Measurements from ENCODE around the gene ADAMTS8.
"Not testable (repeated sequence)": the region's sequence is repeated elsewhere in the genome, so short reads cannot be mapped to it uniquely, and the experiment has no call there.

ADAMTS8 gene

DNA sequence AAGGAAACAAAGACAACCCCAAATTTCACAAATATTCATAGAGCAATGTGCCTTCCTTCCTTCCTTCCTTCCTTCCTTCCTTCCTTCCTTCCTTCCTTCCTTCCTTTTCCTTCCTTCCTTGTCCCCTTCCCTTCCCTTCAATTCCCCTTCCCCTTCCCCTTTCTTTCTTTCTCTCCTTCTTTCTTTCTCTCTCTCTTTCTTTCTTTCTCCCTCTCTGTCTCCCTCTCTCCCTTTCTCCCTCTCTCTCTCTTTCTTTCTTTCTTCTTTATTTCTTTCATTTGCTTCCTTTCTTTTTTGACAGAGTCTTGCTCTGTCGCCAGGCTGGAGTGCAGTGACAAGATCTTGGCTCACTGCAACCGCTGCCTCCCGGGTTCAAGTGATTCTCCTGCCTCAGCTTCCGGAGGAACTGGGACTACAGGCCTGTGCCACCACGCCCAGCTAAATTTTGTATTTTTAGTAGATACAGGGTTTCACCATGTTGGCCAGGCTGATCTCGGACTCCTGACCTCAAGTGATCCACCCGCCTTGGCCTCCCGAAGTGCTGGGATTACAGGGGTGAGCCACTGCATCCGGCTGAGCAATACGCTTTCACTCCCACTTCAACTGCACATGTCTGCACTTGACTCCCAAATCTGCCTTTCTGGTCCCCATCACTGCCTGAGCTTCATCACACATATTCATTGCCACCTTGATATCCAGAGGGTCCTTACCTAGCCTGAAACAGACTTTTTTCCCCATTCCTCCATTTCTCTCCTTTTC is 10.2 kb upstream of the ADAMTS8 start:
- not testable (repeated sequence) for DNase-seq

DNA sequence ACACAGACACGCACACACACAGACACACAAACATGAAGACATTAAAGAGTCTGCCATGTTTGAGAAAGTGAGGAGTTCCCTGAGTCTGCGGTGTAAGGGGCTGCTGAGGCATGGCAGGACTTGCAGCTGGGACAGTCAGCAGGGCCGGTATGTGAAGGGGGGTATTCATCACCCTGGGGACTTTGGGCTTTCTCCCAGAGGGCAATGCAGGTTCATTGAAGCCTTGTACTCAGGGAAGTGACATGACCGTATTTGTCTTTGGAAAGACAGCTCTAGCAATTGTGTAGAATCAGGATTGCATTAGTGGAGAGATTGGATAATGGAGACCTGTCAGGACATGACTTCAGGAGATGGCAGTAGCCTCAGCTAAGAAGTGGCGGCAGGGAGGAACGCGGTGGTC is 9.4 kb upstream of the ADAMTS8 start:
- DNase-seq: no peak

DNA sequence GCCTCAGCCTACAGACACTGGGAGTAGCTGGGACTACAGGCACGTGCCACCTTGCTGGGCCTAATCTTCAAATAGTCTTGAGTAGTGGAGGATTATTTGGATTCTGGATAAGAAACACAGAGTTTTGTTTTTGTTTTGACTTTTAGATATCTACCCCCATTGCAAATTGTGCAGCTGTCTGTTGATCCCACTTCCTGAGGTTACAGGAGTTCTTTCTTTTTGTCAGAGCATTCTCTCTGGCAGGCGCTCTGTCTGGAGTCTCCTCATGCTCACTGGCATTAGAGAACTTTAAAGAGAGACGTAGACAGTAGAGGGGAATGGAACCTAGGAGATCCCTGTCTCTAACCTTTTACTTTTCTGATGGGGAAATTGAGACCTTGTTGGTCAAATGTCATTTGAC is 7.8 kb upstream of the ADAMTS8 start:
- DNase-seq: no peak

DNA sequence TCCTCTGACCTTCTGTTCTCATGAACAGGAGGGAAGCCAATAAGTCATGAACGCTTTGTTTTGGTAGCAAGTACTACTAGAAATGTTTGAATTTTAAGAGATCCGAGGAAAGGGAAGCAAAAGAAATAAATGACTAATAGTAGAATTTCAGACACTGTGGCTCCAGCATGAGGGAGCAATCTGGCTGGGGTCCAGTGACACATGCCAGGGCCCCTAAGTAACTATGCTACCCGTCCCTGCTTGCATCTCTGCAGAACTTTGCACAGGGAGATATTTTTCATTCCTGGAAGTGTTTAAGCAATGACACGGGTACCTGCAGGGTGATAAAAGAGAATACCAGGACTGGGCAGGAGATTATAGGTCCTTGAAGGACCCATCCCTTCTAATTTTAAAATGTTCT is 7.3 kb upstream of the ADAMTS8 start:
- DNase-seq: no peak

DNA sequence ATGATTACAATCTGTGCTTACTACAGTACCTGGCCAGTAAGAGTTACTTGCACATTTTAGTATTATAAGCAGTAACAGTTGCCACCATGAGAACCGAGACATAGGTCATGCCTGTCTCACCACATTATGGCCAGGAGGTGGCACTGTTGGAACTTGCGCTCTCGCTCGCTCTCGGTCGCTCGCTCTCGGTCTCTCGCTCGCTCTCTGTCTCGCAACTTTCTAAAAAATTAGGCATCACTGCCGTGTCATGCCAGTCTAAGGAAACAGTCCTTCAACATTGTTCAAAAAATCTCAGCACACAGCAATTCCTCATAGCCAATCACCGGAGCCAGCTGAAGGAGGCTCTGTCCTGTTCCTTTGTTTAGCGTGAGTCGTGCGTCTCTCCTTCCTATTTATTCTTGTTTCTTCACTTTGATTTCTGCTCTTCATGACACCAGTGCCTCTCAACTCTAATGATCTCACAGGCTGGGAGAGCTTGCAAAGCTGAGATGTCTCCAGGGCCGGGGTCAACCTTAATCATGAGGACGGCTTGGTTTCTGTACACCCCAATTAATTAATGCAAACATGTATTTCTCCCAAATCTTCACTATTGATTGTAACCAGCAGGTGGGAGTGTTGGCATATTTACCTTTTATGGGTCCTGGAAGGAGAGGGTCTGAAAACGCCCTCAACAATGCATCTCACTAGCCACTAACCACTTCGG is 6.3 kb upstream of the ADAMTS8 start:
- peak; percentile 68 for DNase-seq

DNA sequence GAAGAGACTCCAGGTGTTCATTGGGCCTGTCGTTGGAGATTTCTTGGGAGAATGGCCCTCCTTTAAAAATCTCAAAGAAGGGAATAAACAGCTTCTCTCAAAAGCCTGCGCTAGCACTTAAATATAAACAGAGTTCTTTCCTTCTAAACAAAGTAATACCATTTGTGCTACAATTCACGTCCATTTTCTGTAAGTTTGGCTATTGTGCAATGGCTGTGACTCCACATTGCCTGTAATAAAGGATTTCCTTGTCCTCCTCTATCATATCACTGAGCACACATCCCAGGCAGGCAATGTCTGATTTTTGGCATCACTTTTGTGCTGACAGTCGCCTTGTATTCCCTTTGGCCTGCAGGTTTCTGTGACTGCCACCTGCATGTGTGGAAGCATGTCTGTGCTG is 4.9 kb upstream of the ADAMTS8 start:
- DNase-seq: no peak

DNA sequence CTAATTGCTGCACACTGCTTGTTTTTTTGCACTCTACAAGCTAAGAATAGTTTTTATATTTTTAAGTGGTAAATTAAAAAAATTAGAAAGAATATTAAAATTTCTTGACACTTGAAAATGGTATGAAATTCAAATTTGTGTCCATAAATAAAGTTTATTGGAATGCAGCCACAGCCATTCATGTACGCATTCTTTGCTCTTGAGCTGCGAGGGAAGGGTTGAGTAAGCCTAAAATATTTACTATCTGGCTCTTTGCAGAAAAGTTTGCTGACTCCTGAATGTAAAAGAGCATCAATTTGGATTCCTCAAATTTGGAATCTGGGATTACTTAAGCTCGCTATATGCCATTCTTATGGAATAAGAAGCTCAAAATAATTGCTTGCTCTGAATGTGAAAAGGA is 3.4 kb upstream of the ADAMTS8 start:
- no peak for DNase-seq

DNA sequence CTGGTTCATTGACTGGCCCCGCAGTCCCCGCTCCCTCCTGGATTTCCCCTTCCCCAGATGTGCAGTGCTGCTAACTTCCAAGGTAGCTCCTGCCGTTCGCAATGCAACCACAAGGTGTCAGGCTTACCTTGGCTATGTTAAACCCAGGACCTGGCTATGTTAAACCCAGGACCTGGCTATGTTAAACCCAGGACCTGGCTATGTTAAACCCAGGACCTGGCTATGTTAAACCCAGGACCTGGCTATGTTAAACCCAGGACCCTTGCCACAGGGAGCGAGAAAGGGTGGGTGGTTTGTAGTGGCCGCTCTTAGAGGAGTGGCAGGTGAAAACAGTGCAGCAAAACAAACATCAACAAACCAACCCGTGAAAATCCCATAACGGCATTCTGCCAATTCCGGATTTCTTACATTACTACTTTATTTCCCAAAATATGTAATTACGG is 2.9 kb upstream of the ADAMTS8 start:
- DNase-seq: peak; percentile 65

DNA sequence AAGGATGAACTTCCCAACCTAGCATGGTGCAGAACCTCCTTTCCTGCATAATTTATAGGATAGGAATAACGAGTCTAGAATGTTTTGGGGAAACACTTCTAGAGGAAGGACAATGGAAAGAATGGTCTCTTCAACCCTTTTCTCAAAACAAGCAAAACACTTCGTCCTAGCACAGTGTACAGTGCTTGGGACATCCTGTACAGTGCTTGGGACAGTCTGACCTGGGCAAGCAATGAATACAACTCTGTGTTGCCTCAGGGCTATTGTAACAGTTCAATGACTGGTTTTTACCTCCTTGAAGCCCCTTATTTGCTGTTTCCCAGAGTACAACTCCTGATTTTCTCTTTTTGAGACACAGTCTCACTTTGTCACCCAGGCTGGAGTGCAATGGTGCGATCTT is 1.6 kb upstream of the ADAMTS8 start:
- DNase-seq: no peak

DNA sequence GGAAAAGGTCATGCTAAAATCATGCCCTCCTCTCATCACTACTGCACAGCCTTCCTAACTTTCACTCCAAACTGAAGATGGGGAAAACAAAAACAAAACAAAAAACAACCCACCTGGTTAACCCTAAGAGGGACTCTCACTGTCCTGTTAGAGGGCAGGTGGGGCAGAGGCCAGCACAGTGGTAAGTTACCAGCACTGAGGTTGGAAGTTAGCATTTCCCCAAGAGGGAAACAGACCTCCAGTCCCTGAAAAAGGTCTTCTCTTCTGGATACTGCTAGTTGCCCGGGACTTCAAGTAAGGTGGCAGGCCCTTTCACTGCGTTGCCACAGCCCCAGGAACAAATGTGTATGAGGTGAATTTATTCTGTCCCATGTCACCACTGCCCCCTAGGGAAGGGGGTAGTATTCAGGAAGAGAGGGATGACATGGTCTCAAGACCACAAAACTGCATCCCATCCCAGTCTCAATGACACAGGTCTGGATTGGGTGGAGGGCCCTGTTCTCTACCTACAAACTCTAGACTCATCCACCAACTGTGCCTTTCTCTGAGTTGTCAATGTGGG is 792 bp upstream of the ADAMTS8 start:
- no peak for DNase-seq

DNA sequence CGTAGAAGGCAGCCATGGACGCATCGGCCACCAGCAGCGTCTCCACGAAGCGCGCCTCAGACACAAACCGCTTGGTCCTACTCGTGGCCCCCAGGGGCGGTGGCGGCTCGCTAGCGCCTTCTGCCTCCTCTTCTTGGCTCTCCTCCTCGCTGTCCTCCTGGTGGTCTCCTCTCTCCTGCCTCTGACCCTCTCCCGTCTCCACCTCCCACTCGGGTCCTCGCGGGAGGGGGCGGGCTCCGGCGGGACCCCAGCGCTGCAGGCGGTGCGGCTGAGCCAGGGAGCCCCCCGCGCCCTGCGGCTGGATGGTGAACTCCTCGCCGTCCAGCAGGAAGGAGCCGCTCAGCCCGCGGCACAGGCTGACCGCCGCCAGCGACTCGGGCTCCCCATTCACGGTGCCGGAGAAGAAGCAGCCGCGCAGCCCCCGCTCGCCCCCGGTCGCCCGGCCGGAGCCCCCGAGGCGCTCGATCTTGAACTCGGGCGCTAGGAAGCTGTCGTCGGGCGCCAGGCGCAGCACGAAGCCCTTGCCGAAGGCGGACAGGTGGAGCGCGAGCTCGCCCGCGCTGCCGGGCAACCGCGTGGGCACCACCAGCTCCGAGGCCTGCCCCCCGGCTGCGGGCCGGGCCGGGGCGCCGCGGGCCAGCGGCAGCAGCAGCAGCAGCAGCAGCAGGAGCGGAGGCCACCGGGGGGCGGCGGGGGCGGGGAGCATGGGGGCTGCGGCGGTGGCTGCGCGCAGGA is 661 bp downstream of the ADAMTS8 start:
- DNase-seq: no peak

DNA sequence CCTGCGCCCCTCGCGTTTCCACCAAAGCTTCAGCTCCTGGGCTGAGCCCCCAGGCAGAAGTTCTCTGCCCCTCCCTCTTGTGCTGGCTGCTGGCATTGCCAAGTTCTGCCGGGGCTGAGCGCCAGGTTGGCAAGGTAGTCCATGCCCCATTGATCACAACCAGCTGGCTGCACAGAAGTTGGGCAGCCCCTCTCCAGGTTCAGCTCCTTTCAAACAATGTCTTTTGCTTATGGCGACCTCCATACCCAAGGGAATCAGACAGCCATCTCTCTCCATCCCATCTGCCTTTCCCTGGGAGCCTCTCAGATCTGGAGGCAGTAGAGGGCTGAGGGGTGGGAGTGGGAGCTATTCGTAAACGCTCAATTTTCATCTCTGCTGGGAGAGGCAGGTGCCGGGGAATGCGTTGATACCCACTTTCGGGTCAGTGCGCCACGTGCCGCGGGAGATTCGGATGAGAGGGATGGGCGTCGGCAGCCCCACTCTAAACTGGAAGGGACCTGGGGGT is 1.5 kb downstream of the ADAMTS8 start:
- DNase-seq: no peak

DNA sequence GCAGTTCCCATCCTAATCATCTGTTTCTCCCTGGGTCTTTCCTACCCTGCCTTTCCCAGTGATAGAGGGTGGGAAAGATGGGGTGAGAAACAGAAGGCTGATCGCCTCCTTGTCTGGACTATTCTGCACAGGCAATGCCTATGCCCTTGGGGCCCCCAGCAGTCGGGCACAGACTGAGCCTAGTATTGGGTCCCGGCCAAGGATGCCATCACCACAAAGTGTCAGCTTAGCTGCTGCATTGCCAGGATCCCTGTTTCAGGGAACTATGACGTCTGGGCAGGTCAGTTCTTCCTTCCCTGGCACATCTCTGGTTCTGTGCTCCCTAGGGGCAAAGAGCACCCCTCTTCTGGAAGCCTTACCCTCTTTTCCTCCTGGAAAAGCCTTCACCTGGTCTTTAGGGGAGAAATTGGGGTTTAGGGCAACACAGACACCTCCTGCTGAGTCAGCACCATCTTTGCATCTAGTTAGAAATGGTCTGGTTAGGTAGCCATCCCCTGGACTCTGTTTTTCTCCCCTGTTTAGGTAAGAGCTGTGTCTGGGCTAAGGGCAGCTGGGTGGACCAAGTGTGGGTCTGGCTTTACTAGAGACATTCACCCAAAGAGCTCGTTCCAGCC is 2.1 kb downstream of the ADAMTS8 start:
- DNase-seq: no peak

DNA sequence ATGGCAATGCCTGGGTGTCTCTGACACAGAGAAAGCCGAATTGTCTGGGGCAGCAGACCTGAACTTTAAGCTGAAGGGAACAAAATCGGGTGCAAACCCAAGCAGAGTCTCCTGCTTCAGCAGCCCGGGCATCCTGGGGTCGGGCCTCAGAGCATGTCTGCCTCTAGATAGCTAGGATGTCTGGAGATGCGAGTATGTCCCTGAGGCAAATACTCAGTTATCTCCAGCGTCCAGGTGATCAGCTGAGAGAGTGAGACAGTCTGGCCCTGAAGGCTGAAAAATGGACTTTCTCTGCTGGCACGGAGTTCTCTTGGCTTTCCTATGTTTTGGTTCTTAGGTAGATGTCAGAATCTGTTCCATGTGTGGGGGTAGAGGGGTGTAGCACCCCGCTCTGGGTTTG is 3.3 kb downstream of the ADAMTS8 start:
- no peak for DNase-seq

DNA sequence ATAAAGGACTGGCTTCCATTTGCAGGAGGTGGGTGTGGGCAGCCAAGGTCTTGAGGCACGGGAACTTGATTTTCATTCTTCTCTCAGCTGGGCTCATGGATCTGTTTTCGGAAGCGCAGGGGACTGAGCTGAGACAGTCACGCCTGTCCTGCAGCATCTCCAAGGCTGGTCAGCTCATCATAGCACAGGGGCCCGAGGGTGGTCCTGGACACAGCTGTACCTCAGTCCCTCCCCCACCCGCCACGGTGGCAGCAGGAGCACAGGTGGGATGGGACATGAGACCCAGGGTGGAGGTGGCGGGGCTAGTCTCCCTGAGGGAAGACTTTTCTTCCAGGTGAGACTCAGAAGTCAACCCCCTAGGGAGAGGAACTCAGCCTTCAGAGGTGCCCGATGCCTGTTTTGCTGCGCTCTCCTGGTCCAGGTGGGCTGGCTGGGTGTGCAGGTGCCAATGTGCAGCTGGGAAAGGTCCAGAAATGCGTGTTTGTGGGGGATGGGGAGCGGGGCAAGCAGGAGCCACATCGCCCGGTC is 3.7 kb downstream of the ADAMTS8 start:
- no peak for DNase-seq

DNA sequence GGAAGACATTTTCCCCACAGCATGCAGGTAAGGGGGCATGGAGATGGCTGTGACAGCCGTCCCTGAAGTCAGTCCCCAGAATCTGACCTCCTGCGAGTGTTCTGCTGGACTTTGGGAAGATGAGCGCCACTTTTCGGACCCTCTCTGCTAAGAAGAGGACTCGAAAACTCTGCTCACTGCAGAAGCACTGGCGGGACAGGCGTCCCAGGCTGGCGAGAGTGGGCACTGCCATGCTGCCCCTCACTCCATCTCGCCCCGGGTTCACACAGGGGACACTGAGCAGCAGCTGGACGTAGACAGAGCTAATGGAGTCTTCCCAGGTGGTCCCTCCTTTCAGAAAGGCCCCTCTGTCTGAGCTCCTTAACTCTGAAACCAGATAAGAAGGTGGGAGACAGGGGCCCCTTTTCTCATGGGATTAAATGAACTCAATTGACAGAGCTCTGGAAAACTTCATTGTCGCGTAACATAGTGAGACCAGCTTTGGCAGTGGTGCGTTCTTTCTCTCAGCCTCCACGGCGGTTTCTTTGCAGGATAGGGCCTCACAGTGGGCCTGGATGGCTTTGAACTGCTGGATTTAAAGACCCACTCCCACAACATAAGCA is 4.8 kb downstream of the ADAMTS8 start:
- no peak for DNase-seq

DNA sequence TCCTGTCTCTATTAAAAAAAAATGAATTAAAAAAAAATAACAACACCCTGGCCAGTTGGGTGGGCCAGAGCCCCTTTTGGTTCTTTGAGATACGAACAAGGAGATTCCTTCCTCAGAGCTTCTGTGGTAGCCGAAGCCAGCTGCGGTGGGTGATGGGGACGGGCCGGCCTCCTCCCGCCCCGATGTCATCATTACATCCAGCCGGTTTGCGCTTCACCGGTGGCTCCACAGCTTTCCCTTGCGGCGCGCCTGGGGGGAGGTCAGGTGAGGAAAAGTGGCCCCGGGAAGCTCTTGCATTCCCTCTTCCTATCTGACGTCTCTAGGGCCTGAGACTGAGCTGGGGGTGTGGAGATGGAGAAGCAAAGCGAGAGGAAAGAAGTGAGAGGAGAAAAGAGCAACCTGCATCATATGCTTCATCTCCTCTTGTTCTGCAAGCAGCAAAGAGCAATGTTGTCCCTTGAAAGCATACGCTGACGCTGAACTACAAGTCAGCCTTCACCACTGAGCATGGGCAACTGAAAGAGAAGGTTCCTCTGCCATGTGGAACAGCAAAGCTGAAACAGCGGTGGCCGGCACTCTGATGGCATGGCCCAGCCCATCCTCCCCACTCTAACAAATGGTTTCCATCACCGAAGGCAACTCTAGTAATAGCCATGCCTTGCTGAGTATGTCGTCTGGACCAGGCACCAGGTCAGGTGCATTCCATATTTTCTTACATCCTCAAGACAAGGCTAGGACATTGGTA is 6.0 kb downstream of the ADAMTS8 start:
- no peak for DNase-seq

DNA sequence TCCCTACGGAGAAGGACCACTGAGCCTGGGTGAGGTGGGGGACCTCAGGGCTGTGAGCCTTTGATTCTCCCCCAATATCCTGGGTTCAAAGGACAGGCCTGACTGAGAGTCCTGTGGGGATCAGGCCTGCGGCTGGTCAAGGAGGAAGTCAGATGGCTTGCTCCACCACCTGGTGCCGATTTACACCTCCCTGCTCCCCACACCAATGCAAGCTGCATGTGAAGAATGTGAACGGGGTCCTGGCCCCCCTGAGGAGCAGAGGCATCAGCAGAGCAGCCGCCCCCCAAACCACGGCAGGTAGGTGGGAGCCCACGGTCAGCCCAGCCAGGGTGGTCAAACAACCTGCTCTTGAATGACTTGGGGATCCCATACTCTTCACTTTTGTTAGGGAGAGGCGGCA is 6.7 kb downstream of the ADAMTS8 start:
- DNase-seq: no peak

DNA sequence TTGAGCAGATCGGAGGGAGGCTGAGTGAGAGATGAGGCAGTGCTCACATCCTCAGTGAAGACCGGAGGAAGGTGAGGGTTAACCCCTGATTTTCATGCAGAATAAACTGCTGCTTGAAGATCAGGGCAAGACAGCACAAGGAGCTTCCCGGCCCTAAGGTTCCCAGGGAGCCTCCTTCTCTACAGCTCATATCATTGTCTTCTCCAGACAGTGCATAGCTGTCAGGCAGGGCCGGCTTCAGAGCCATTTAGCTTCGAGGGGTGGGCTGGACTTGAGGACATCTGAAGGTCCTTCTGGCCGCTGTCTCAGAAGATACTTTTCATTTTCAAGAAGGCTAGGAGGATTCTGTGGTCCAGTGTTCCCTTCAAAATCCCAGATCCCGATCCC is 7.2 kb downstream of the ADAMTS8 start:
- no peak for DNase-seq

DNA sequence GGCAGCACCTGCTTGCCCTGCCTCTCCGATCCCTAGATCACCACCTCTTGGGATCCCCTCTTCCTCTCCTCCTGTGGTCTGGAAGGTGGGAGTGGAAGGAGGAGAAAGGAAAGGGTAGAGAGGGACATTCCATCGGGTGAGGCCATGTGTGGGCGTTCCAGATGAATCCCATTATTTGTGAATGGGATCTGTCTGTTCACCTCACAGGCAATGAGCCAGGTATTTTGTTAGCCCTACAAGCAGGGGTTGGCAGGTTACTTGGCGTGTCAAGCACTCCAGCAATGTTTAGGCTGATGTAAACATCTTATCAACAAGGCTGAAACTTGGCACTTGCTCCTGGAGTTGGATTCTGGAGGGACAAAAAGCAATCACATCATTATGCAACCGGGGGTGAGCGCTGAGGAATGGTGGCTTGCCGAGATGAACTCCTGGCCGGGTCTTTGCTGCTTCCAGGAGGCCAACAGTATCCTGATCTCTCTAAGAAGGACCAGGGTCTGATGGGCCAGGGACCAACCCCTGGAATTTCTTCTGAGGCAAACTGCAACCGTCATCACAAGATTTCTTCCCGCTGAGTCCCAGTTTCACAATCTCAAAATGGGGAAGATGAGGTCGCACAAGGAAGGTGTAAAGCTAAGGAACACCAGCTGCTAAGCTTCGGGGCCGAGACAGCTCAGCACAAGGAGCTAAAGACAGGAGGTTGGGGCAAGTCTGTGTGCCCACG is 7.8 kb downstream of the ADAMTS8 start:
- no peak for DNase-seq

DNA sequence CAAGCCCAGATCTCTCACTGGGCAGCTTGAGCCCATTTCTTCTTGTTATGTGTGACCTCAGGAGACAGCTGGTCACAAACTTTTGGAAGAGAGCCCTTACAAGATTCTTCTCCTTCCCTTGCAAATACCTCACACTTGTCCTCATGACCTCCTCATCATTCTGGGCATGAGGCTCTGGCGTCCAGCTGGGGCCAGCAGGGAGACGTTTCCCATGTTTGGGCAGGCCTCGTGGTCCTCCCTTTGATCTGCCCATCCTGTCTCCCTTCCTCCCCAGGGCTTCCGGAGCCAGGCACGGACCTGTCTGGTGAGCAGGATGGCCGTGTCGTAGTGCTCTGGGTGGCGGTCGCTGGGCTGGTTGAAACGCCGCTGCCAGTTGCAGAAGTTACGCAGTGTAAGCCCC is 9.7 kb downstream of the ADAMTS8 start:
- DNase-seq: no peak
